Calu3 (cell line): ENCODE results near the gene IRF9. TPM values are rescaled to one million over a fixed set of nuclear protein-coding genes. Genes with fewer than 3 reads are reported as not detected.

Experiments
- BruUV-seq: library from RNA; stranded (reverse); fragments of 400-500 nt; replicated peaks from 2 replicates; lab custom pipeline; 2021; lab: Mats Ljungman, UMichigan
- CTCF ChIA-PET: fragments of 300-600 bp; sonication (Branson Sonifier 250); formaldehyde crosslinking; loops from one replicate; lab custom pipeline; 2022; ENCODE audit warnings: antibody characterized with exemption; lab: Charles Lee
- DNase-seq: peaks from one replicate; pipeline ENCODE4 v3.0.0; 2022
- H3K27ac Mint-ChIP-seq: one replicate; pipeline ENCODE4 v1.8.0; 2022; ENCODE audit warnings: mixed read lengths; ENCODE audit not compliant: unreplicated experiment
- H3K27me3 Mint-ChIP-seq: one replicate; pipeline ENCODE4 v1.8.0; 2022; ENCODE audit warnings: mixed read lengths; ENCODE audit not compliant: unreplicated experiment
- H3K36me3 Mint-ChIP-seq: one replicate; pipeline ENCODE4 v1.8.0; 2022; ENCODE audit warnings: mild to moderate bottlenecking, moderate library complexity, mixed read lengths; ENCODE audit not compliant: insufficient read depth, unreplicated experiment
- H3K4me1 Mint-ChIP-seq: one replicate; pipeline ENCODE4 v1.8.0; 2022; ENCODE audit warnings: mild to moderate bottlenecking, low read depth, mixed read lengths; ENCODE audit not compliant: unreplicated experiment
- H3K4me3 Mint-ChIP-seq: one replicate; pipeline ENCODE4 v1.8.0; 2022; ENCODE audit warnings: mild to moderate bottlenecking, low read depth, moderate library complexity, mixed read lengths; ENCODE audit not compliant: unreplicated experiment
- H3K9me3 Mint-ChIP-seq: one replicate; pipeline ENCODE4 v1.8.0; 2022; ENCODE audit warnings: low read depth, mixed read lengths; ENCODE audit not compliant: unreplicated experiment
- intact Hi-C: fragments of 100-400 bp; cut with micrococcal nuclease; formaldehyde crosslinking; loops from one replicate; pipeline ENCODE4 v1.10.0; 2022; ENCODE audit not compliant: unreplicated experiment
- total RNA-seq: library from RNA; stranded (reverse); gene quantifications from 2 replicates; pipeline ENCODE4 v1.2.3, GENCODE V29; 2022
- TF ChIP-seq, protein P1 (sequence below): fragments of 200-600 bp; IDR thresholded peaks from one replicate; pipeline ENCODE4 v1.8.0; 2022; ENCODE audit warnings: antibody characterized with exemption; ENCODE audit not compliant: unreplicated experiment

Gene IRF9
- total RNA-seq, 1 experiment from 2014 or later: 124 TPM

DNA sequence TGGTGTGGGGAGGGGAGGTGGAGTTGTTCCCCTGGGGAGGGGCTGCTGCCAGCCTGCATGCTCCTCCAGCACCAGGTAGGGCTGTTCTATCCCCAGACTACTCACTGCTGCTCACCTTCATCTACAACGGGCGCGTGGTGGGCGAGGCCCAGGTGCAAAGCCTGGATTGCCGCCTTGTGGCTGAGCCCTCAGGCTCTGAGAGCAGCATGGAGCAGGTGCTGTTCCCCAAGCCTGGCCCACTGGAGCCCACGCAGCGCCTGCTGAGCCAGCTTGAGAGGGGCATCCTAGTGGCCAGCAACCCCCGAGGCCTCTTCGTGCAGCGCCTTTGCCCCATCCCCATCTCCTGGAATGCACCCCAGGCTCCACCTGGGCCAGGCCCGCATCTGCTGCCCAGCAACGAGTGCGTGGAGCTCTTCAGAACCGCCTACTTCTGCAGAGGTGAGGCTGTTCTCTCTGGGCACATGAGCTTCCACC is 3.5 kb downstream of the IRF9 start:
- peaks cover 63% of the 10 kb centered on the region for H3K36me3 Mint-ChIP-seq
- H3K27ac Mint-ChIP-seq: no peak overlapping the region
- no peaks in the 10 kb centered on the region for H3K9me3 Mint-ChIP-seq
- intact Hi-C loops: no loop called here
- H3K27me3 Mint-ChIP-seq: no peaks in the 10 kb centered on the region
- CTCF ChIA-PET: interaction anchor here (1.4 kb wide), 1 partner anchor 18 kb away, joined by 3 read pairs; no protein-coding TSS in a partner anchor
- TF ChIP-seq, protein P1, sequence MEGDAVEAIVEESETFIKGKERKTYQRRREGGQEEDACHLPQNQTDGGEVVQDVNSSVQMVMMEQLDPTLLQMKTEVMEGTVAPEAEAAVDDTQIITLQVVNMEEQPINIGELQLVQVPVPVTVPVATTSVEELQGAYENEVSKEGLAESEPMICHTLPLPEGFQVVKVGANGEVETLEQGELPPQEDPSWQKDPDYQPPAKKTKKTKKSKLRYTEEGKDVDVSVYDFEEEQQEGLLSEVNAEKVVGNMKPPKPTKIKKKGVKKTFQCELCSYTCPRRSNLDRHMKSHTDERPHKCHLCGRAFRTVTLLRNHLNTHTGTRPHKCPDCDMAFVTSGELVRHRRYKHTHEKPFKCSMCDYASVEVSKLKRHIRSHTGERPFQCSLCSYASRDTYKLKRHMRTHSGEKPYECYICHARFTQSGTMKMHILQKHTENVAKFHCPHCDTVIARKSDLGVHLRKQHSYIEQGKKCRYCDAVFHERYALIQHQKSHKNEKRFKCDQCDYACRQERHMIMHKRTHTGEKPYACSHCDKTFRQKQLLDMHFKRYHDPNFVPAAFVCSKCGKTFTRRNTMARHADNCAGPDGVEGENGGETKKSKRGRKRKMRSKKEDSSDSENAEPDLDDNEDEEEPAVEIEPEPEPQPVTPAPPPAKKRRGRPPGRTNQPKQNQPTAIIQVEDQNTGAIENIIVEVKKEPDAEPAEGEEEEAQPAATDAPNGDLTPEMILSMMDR: no peak
- H3K4me3 Mint-ChIP-seq: no peak overlapping the region
- H3K4me1 Mint-ChIP-seq: peaks cover 13% of the 10 kb centered on the region
- DNase-seq: no peak
- no TSS peak for BruUV-seq

DNA sequence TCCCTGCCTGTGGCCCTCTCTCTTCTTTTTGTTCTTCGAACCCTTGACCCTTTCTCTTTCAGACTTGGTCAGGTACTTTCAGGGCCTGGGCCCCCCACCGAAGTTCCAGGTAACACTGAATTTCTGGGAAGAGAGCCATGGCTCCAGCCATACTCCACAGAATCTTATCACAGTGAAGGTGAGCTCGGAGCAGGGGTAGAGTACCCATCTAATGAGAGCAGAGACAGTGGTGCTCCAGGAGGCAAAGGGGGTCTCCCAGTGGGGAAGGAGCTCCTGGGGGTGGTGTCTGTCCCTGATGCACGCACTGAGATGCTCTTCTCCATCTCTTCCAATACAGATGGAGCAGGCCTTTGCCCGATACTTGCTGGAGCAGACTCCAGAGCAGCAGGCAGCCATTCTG is 4.7 kb downstream of the IRF9 start:
- intact Hi-C loops: no loop called here
- no peak overlapping the region for H3K27ac Mint-ChIP-seq
- H3K9me3 Mint-ChIP-seq: no peaks in the 10 kb centered on the region
- no peak overlapping the region for H3K4me3 Mint-ChIP-seq
- DNase-seq: no peak
- H3K36me3 Mint-ChIP-seq: peaks cover 51% of the 10 kb centered on the region
- TF ChIP-seq, protein P1: no peak
- H3K27me3 Mint-ChIP-seq: no peaks in the 10 kb centered on the region
- CTCF ChIA-PET: interaction anchor here (1.4 kb wide), 1 partner anchor 19 kb away, joined by 3 read pairs; no protein-coding TSS in a partner anchor
- no TSS peak for BruUV-seq
- peaks cover under 1% of the 10 kb centered on the region for H3K4me1 Mint-ChIP-seq

DNA sequence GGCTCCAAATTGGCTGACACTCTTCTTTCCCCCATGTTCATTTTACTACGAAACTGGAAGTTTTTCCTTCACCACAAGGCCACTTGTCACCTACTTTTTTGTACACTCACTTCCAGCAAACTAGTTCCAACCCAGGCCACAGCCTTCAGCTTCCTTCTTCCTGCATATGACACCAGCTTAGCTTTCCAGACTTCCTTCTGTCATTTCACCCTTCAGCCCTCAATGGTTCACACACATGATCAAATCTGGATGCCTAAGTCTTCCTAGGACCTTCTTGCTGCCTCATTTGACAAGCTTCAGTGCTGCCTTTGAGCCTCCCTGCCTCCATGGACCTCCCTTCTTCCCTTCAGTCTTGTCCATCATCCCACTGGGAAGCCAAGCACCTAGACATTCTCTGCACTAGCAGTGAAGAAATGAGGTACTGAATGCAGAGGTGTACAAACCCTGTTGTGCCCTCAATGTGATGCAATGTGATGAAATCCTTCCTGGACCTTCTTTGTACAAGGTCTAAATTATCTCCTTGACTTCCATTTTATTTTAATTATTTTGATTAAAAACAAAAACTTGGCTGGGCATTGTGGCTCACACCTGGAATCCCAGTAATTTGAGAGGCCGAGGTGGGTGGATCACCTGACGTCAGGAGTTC is 6.5 kb downstream of the IRF9 start:
- DNase-seq: no peak
- TF ChIP-seq, protein P1: no peak
- Mint-ChIP-seq H3K9me3 (no peaks in the 10 kb centered on the region), H3K27me3 (no peaks in the 10 kb centered on the region), H3K27ac (peak overlapping the region; percentile 55), H3K36me3 (peaks cover 40% of the 10 kb centered on the region), H3K4me3 (no peak overlapping the region), H3K4me1 (no peaks in the 10 kb centered on the region)
- no TSS peak for BruUV-seq
- intact Hi-C loops: no loop called here
- CTCF ChIA-PET: no interaction called here

DNA sequence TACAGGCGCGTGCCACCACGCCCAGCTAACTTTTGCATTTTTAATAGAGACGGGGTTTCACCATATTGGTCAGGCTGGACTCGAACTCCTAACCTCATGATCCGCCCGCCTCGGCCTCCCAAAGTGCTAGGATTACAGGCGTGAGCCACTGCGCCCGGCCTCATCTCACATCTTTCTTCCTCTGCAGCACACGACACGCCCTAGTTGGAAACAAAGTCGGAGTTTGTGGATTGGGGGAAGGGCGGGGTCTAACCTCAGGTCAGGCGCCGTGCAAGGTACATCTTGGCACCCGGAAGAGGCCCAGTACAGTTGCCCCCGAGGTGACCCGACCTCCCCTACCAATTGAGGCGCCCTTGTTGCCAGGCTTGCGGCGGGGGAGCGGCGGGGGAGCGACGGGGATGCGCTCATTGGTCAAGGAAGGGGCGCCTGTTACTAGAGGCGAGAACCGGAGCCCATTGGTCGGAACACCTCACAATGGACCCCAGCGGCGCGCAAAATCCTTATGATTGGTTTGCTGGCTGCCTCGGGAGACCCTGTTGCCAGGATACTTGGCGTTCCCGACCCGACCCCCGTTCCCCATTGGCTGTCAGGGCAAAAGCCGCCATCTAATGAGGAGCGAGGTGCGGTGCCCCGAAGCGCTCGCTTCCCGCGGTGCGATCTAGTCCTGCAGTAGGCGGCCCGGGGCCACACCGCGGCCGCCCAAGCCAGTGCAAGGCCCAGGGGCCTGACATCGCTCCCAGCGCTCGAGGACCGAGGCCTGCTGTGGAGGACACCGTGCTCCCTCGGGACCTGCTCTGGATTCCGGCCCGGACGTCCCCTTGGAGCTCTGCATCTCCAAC is 10.6 kb downstream of the IRF9 start, which contains the start of gene REC8:
Gene REC8, plus strand, starts transcription at position 659 of the 839 bp plus-strand sequence. CDS start 473 bp downstream, outside the sequence.
- CTCF ChIA-PET: no interaction called here
- TF ChIP-seq, protein P1: no peak
- H3K9me3 Mint-ChIP-seq: no peaks in the 10 kb centered on the region
- no peaks in the 10 kb centered on the region for H3K4me1 Mint-ChIP-seq
- H3K36me3 Mint-ChIP-seq: peaks cover 41% of the 10 kb centered on the region
- no peak within 1 kb of the TSS for H3K27ac Mint-ChIP-seq
- no TSS peak for BruUV-seq
- H3K27me3 Mint-ChIP-seq: no peaks in the 10 kb centered on the region
- DNase-seq: no peak
- no peak within 1 kb of the TSS for H3K4me3 Mint-ChIP-seq
- intact Hi-C loops: no loop called here
